HuH-7 (cell line): Measurements from ENCODE around the gene EFHC1.
"Not testable (repeated sequence)": the region's sequence is repeated elsewhere in the genome, so short reads cannot be mapped to it uniquely, and the experiment has no call there.

Source experiments
- DNase-seq: peaks from one replicate; pipeline ENCODE4 v3.0.0; 2011; ENCODE audit warnings: low spot score

Gene EFHC1

DNA sequence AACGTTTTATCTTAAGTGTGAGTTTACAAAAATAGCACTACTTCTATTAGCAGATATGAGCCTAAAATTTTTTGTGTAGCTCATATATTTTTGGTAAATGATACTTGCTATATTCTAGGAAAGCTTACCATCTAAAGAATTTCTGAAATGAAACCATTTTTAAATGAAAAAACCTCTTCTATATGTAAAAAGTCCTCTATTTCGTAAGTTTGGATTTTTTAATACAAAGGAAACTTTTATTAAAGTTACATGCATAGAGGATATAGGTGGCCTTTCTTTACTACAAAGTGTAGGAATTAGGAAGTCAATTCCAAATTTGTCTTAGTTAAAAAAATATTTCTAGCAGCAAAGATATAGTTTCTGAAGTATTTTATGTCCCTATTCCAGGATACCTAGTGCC is 18.8 kb downstream of the EFHC1 start:
- DNase-seq = no peak

DNA sequence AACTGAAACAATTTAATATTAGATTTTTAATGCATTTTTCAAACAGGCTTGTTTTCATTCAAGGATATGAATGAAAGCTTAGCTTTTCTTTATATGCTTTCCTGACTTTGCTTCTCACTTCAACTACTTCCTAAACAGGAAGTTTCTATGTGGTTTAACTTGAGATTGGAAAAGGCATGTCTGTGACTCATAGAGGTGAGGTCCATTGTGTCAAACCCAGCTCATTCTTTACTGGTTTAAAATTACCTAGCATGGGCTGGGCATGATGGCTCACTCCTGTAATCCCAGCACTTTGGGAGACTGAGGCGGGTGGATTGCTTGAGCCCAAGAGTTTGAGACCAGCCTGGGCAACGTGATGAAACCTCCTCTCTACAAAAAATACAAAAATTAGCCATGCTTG is 34.4 kb downstream of the EFHC1 start:
- no peak for DNase-seq

DNA sequence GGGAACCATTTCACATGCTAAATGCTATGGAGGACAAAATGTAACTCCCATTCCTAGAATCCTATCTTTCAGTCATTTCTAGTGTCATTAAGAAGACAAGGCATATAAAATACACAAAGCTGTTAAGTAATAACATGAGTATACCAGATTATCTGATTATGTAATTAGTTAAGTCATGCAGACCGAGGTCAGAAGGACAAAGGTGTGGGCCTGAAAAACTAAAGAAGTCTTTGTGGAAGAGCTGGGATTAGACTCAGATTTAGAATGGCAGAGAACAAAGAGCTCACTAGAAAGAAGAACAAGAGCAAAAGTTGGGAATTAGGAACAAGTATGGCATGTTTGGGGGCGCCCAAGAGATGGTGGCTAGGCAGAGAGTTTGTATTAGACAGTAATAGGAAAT is 37.0 kb downstream of the EFHC1 start:
- DNase-seq = peak; percentile 1

DNA sequence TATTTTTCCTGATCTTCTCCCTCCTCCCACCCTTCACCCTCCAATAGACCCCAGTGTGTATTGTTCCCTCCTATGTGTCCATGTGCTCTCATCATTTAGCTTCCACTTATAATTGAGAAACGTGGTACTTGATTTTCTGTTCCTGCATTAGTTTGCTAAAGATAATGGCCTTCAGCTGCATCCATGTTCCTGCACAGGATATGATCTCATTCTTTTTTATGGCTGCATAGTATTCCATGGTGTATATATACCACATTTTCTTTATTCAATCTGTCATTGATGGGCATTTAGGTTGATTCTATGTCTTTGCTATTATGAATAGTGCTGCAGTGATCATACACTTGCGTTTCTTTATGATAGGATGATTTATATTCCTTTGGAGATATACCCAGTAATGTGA is 41.1 kb downstream of the EFHC1 start:
- not testable (repeated sequence) for DNase-seq

DNA sequence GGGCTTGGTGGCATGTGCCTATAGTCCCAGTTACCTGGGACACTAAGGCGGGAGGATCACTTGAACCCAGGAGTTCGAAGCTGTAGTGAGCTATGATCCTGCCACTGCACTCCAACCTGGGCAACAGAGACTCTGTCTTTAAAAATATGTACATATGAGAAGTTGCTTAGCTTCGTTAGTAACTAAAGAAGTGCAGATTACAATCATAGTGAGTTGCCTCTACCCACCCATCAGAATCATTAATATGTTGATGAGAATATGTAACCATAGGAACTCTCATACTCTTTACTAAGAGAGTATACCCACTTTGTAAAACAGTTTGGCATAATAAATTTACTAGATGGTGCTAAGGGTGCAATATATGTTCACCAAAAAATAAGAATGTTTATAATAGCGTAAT is 54.0 kb downstream of the EFHC1 start:
- DNase-seq = no peak

DNA sequence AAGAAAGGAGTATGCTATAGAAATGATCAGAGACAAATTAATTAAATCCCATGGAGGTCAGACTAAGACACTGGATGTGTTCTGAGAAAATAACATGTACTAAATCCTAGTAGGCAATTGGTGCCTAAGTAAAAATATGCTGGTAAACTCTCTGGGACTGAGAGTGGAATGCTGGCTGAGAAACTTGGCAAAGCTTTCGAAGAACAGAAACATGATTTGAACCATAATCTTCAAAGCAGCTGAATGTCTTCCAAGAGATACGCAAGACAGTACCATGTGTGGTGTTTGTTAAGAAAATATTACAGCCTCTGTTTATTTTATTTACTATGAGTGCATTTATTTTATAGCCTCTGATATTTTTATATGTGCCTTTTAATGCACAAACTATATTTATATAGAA is 55.2 kb downstream of the EFHC1 start:
- DNase-seq = no peak

DNA sequence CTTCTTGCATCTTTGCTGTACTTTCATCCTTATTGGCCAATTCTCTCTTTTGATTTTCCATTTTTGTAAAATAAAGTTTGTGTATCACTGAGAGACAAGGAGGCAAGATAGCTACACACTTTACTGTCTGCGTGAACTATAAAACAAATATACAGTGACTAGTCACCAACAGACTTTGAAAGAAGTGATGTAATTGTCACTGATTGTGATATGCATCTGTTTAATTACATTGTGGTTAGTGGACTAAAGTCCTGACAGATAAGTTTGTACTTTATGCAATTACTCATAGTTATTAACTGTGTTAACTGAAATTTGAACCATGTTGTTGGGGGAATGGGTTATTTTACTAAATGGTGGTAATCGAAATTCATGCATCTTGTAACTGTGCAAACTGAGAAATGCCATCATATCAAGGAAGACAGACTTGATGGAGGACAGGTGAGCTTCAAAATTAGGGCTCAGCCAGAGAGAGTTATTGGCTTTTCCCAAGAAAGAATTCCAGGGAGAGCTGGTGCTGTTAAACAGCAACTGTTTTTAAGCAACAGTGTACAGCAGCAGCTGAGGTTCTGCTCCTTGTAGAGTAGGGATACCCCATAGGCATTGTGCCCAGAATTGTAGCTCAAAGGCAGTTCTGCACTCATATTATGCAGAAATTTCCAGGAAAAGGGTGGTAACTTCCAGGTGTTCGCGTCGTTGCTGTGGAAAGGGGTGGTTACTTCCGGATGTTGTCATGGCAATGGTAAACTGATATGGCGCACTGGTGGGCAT is 62.9 kb downstream of the EFHC1 start:
- no peak for DNase-seq

DNA sequence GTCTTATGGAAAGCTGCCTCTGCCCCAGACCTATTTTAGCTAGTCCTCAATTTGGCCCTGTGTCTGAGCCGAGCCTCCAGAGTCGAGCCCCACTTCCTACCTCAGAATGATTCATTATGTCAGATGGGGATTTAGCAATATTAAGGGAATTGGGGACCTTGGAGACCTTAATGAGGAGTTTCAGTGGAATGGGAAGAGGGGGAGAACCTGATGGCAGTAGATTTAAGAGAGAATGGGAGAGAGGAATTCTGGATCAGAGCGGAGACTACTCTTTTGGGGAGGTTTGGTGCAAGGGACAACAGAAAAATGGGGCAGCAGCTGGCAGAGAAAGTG is 63.5 kb downstream of the EFHC1 start:
- no peak for DNase-seq

DNA sequence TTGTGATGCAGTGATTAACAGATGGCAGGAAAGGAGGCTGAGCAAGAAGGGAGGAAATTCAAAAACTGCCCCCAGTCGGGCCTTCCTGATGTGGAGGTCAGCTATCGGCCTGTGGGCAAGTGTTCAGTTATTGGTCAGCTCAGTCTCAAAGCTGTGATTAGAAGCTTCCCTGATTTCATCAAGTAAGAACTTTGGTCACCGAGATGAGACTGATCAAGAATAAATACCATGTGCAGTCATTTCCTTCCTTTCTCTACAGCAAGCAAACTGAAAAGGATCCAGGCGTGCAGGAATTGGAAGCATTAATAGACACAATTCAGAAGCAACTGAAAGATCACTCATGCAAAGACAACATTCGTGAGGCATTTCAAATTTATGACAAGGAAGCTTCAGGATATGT is 69.7 kb downstream of the EFHC1 start:
- no peak for DNase-seq

DNA sequence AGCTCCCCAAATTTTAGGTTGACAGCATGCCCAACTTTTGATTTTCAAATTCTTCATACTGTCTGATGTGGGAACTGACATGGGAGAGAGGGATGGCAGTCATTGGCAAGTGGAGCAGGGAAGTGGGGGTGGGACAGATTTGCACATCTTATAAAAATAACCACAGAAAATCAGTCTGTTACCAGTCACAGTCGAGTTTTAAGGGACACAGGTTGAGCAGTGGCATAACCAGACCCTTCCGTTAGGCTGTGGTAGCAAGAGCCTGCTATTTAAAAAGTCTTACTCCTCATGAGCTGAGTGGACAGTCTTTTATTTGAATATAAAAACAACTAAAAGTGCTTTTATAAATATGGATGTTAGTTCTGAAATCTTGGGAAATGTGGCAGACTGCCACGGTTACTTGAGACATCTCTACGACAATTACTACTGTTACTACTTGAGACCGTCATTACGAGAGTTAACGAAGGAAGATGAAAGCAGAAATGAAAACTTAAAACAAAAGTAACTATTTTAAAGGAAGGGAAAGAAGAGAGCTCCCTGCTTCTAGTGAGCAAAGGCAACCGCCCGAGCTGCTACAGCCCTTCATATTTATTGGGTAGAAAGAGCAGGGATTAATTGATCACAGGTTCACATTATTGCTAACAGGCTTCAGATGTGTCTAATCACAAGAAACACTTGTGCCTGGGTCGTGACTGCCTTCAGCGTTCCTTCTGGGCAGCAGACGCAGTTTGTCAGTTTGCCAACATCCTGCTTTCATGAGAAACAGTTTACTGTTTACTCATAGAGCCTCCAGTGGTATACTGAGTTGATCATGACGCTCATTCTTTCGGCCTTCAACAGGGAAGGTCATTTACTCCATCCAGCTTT is 71.3 kb downstream of the EFHC1 start:
- no peak for DNase-seq

DNA sequence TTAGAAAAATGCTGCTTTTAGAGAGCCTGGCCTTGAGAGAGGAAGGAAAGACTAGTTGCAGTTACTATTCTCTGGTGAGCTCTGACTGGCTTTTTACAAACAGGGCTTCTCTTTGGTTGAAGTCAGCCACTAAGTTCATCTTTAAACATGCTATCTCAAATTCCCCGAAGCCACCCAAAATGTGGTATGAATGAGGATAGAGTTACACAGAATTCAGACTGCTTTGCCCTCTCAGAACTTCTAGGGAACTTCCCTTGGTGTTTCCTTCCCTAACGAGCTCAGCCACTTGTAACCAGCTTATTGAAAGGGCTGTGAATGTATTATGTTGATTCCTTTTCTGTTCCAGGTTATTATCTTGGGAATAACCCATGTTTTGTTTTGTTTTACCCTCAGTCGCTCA is 73.5 kb downstream of the EFHC1 start:
- no peak for DNase-seq

DNA sequence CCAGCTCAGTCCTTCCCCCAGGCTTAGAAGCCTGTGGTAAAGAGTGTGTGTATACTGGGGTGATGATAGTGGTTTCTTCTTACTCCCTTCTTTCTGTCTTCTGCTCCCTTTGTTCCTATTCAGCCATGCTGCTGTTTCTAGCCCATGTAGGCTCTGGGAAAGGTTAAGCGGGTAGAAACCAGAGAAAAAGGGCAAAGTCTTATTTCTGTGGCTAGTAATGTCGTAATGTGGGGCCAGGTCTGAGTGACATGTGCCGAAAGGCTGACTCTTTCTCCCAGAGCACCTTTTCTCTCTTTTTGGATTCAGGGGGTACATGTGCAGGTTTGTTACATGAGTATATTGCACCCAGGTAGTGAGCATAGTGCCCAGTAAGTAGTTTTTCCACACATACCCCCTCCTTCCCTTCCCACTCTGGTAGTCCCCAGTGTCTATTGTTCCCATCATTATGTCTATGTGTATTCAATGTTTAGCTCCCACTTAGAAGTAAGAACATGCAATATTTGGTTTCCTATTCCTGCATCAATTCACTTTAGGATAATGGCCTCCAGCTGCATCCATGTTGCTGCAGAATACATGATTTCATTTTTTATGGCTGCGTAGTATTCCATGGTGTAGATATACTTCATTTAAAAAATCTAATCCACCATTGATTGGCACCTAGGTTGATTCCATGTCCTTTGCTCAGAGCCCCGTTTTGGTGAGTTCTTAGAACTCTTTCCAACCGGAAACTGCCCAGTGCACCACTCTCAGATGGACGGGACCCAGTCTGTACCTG is 74.3 kb downstream of the EFHC1 start:
- peak; percentile 40 for DNase-seq

DNA sequence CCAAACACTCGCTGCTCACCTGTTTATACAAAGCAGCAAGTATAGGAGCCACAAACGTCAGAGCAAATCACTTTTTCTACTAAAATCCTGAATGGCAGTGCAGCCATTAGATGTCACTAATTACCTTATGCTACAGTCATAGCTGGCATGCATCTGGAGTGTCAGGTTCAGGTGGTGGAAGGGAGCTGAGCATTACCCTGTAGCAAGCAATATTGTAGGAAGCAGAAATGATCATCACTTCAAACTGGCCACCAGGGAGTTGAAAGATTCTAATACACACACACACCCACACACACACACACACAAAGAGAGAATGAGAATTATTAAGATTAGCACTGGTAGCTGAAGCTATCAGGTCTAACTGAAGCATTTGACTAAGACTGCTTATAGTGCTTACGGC is 75.8 kb downstream of the EFHC1 start:
- no peak for DNase-seq

DNA sequence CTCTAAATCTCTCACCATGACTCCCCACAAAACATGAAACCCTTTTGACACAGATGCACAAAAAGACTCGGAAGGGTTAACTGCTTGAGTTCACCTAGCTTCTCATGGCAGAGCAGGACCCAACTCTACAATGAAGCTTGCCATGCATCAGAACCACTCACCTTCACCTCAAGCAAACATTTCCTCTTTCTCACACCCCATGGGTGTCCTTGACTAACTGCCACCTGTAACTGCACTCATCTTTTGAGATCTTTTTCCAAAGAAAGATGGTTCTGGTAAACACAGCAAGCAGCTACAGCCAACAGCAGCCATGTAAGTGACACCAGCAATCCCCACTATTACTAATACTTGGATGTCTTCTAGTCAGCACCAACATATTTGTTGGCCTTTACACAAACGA is 76.5 kb downstream of the EFHC1 start:
- DNase-seq = no peak

DNA sequence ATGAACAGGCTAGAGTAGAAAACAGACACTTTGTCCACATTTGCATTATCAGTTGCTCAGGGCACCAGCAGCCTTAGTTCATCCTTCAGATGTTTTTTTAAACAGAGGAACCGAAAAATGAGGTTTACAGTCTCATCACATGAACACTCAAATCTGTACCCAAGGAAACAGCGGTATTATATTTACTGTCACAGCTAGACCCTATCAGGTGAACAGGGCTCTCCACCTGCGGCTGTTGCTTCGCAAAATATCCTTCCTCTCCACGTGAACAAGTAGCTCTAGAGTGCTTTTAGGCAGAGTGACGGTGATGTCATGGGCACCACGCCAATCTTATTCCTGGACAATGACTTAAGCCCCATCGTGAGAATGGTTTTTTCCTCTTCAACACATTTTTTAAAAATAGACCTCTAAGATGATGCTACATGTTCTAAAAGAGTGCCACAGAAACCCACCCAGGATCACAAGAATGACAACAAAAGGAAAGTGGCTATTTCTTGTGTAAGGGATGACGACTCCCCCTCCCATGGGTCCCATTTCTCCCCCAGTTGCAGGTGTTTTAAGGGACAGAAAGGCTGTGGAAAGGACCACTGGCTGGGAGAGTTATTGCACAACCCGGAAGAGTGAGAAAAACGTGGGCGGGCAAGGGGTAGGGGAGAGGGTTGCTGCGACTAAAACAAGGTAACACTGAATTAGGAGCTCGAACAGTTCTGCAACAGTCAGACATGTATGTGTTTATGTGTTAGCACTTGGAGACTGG is 77.7 kb downstream of the EFHC1 start:
- DNase-seq = no peak

DNA sequence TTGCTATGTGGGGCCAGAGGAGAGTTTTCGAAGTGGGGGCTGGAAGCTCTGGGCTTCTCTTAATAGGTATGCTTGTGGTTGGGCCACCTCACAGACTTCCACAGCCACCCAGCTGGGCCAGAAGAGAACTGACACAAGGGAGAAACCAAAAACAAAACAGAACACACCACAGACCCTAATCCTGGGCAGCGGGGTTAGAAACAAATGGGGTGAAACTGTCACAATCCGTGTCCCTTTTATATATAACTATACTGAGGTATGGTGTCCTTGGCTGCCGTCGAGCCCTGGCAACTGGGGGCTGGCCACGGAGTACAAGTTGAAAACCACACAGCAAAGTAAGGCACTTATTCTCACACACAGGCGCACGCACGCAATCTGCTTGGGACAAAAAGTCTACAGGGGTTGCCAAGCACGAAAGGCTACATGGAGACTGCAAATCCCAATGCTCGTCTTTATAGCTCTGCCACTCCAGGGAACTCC is 78.4 kb downstream of the EFHC1 start:
- DNase-seq = no peak

DNA sequence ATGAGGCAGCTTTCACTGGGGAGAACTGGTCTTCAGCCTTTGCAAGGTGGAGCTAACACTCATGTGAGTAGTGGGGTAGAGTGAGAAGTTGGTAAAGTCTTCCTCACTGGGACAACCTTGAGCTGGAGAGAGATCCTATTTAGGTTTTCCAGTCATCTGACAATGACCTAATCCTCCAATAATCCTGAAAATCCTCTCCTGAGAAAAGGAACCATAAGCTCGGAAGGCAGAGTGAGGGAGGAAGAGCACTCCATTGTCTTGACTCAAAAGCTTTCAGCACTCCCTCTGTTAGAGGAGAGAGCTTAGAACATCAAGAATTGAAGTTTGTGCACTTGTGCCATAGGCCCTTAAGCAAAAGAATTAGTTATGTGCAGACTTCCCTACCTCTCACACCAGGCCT is 78.9 kb downstream of the EFHC1 start:
- DNase-seq = no peak

DNA sequence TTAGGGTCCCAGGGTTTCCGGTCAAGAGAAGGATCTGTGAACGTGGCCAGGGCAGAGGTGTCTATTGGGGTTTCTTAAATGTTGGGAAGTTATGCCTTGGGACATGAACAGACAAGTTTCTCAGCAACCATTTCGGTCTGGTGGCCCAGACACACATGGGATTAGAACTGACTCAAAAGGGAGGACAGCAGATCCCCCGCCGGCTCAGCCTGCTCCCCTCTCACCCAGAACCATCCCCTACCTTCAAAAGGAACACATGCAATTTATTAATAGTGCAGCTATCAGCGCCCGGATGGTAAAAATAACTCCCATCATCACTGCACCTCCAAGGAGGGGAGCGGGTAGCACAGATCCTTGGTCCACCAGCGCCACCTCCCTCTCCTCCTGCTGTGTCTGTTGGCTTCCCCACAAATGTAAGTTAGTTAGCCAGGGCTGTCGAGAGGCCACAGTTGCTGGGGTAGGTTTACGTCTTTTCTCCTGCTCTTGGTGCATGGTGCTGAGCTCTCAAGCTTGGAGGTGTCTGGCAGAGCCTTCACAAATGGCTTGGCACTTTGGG is 79.6 kb downstream of the EFHC1 start:
- no peak for DNase-seq

DNA sequence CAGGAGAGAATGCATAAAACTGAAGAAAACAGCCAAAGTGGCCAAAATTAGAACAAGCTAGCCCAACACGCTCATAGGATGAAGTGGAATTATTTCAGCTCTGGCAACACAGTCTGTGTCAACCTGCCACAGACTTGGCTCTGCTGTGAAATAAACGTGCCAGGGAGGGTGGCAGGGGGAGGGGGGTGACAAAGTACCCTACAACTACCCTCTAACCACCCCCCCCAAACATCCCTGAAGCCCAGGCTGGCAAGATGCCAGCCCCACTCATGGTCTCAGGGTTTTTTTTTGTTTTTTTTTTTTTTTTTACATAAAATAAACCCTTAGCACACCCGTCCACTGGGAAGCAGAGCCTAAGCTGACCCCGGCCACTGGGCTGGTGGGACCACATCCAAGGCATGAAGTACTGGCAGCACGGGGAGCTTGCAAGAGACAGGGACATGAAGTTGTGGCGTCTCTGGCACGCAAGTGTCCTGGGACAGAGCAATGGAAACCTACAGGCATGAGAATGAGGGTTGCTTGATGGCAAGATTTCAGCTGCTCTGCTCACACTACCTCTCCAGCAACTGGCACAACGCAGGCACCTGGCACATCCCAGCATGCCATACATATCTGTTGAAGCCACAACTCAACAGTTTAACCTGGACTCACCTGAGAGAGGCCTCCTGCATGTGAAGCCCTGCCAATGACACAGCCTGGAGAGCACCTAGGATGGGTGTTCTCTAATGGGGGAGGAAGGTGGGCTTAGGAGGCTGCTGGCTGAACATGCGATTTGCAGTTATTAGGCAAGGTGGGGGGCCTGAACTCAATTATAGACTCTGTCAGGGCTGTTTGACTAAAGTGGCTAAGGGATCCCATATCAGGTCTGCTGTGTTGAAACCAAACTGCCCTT is 80.3 kb downstream of the EFHC1 start:
- DNase-seq = no peak

DNA sequence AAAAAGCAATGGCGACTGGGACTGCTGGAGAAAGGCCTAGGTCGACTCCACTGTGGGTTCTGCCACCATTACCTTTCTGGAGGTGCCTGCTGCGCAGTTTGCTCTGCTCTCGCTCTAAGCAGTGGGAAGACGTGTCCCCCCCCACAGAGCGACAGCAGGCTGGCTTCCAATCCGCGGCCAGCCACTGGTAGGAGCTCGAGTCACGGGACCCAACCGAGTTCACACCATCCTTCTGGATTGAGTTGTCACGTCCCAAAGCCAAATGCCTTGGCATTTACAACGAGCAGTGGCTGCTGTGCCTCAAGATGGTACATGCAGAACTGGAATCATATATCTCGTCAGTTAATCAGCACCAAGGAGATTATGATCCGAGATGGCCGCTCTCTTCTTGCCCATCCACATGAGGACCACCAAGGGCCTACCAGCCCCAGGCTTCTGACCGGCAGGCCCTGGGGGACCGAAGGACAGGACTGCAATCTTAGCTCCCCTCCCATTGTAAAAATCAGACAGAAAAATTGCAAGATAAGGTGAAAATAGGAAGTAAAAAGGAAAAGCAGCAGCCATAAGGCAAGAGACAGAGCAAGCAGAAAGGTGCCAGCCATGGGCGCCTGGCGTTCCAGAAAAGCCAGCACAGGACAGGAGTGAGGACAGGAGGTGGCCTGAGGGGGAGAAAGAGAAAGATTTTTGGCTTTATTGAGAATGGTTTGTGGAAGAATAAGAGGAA is 82.3 kb downstream of the EFHC1 start:
- no peak for DNase-seq
